ES-I3 (cell line): ENCODE measurements around the gene CEP72.
A peak's percentile ranks its signal among the peaks of the same experiment; 100 is the strongest.

ENCODE experiments used
- H3K36me3 ChIP-seq: 2 replicates; pipeline ENCODE4 v1.6.1; 2013; ENCODE audit warnings: mild to moderate bottlenecking, low read length, control low read depth, moderate library complexity; ENCODE audit not compliant: insufficient read depth
- H3K4me1 ChIP-seq: 2 replicates; pipeline ENCODE4 v1.6.1; 2013; ENCODE audit warnings: mild to moderate bottlenecking, control low read depth, low read length; ENCODE audit not compliant: insufficient read depth
- H3K9ac ChIP-seq: 2 replicates; pipeline ENCODE4 v1.6.1; 2013; ENCODE audit warnings: low read depth, mild to moderate bottlenecking, low read length, moderate library complexity
- H3K9me3 ChIP-seq: 2 replicates; pipeline ENCODE4 v1.6.1; 2013; ENCODE audit warnings: mild to moderate bottlenecking, low read length, moderate library complexity; ENCODE audit not compliant: control insufficient read depth, insufficient read depth

The CEP72 gene

DNA sequence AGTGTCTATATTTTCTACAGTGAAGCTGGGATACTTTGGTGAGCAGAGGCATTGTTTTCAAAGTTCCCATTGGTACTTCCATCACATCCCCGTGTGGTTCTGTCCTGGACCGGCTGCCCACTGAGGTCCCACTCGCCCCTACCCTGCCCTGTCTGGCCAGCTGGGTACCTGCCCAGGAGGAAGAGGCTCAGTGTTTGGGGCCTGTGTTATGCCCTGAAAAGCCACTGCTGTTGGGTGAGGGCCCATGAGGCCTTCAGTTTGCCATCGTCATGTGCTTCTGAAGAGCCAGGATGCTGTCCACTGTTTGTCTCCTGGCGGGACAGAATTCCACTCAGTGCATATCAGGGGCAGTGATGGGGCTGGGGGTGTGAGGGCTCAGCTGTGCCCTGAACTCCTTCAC lies 2.6 kb upstream of the CEP72 start:
- Histone ChIP-seq H3K9me3 (no peaks in the 10 kb centered on the region), H3K4me1 (no peaks in the 10 kb centered on the region), H3K36me3 (no peaks in the 10 kb centered on the region), H3K9ac (no peak overlapping the region)

DNA sequence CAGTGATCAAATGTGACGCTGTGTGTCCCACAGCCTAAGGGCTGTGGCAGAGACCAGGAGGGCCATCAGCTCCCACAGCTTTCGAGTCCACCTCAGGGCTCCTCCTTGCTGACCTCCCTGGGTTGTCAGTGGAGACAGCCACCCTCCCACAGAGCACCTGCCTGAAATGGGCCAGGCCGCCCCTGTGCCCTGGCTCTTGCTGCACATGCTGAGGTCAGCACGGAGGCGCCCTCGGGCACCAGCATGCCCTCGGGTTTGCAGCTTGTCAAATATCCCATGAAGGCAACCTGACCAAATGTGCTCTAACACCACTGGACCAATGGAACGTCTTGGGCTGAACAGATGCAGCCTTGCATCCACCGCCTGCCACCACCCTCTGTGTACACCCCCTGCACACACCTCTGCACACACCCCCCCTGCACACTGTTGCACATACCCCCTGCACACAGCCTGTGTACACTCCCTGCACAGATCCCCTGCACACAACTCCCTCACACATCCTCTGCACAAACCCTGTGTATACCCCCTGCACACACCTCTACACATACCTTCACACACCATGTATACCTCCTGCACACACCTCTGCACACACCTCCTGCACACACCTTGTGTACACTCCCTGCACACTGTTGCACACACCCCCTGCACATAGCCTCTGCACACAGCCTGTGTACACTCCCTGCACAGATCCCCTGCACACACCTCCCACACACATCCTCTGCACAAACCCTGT lies 2.0 kb upstream of the CEP72 start:
- H3K4me1 ChIP-seq = no peaks in the 10 kb centered on the region
- no peak overlapping the region for H3K9ac ChIP-seq
- H3K36me3 ChIP-seq = no peaks in the 10 kb centered on the region
- no peaks in the 10 kb centered on the region for H3K9me3 ChIP-seq

DNA sequence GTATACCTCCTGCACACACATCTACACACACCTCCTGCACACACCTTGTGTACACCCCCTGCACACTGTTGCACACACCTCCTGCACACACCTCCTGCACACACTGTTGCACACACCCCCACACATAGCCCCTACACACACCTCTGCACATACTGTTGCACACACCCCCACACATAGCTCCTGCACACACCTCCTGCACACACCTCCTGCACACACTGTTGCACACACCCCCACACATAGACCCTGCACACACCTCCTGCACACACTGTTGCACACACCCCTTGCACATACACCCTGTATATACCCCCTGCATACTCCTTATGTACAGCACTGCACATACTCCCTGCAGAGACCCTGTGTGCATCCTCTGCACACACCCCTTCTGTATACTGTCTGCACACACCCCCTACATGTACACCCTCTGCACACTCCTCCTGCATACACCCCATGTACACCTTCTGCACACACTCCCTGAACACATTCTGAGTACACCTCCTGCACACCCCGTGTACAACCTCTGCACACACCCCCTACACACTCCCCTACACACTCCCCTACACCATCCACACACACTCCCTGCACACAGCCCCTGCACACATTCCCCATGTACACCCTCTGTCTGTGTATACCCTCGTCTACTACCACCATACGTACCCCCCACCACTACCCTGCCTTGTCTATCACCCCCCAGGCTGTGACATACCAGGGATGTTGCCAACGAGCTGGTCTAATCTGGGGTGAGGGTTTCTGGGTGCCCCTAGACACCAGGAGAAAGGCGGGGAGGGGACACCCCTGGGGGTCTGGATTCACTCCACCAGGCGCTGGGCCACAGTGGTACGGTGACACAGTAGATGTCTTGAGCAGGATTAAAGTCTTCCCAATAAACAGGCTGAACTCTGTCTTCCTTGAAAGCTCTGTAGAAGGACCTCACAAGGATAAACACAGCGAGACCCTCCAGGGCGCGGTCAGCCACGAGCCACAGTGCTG lies 1.1 kb upstream of the CEP72 start:
- H3K9me3 ChIP-seq = no peaks in the 10 kb centered on the region
- H3K36me3 ChIP-seq = no peaks in the 10 kb centered on the region
- no peaks in the 10 kb centered on the region for H3K4me1 ChIP-seq
- peak overlapping the region; percentile 79; the same call in 1 of the 2 replicates for H3K9ac ChIP-seq

DNA sequence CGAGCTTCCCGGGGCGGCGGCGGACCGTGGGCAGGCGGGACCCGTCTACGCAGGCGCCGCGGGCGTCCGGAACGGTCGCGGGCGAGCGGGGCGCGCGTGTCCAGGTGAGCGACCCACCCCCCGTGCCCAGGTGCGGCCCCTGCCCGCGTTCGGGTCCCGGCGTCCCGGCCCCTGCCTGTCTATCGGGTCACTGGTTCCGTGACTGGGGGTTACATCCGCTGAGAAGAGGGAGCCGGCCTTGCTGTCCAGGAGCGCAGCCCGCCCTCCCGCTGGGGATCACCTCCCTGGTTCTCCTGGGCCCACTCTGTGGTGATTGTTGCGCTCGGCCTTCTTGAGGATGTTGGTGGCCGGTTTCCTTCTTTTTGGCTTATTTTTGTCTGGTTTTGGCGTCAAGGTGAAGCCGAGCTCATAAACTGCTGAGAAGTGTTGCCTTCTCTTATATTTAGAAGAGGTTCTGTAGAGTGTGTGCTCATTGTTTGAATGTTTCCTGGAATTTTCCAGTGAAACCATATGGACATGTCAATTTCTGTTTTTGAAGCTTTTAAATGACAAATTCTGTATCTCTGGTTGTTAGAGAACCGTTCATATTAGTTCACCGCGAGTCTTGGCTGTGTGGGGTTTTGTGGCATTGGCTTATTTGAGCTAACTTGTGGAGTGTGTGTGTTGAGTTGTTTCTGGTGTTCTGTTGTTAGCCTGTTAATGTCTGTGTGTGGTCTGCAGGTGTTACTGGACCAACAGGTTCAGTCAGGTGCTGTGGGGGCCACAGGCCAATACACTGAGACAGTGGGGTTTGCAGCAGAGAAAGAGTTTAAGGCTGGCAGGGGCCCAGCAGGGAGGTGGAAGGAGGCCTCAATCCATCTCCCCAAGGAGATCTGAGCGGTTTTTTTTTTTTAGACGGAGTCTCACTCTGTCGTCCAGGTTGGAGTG lies 621 bp downstream of the CEP72 start:
- no peaks in the 10 kb centered on the region for H3K4me1 ChIP-seq
- no peaks in the 10 kb centered on the region for H3K36me3 ChIP-seq
- peak overlapping the region; percentile 64 for H3K9ac ChIP-seq
- H3K9me3 ChIP-seq = no peaks in the 10 kb centered on the region

DNA sequence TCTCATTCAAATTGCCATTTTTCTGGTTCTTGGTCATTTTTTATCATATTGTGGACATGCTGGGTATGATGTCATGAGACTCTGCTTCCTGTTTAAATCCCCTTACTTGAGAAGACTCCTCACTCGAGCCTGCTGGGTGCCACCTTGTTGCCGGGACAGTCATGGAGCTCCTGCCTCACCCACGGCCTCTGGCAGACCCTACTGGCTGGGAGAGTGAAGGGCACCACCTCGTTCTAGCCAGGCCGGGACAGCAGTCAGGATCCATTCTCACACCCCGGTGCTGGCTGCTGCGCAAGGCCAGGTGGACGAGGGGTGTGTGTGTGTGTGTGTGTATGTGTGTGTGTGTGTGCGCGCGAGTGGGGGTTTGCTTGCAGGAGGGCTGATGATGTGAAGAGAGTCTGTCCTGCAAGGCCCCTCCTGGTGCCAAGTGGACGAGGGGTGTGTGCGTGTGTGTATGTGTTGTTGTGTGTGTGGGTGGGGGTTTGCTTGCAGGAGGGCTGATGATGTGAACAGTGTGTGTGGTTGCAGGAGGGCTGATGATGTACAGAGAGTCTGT lies 4.4 kb downstream of the CEP72 start:
- peaks cover 10% of the 10 kb centered on the region; the same call in 1 of the 2 replicates for H3K36me3 ChIP-seq
- H3K9me3 ChIP-seq = no peaks in the 10 kb centered on the region
- no peaks in the 10 kb centered on the region for H3K4me1 ChIP-seq
- no peak overlapping the region for H3K9ac ChIP-seq

DNA sequence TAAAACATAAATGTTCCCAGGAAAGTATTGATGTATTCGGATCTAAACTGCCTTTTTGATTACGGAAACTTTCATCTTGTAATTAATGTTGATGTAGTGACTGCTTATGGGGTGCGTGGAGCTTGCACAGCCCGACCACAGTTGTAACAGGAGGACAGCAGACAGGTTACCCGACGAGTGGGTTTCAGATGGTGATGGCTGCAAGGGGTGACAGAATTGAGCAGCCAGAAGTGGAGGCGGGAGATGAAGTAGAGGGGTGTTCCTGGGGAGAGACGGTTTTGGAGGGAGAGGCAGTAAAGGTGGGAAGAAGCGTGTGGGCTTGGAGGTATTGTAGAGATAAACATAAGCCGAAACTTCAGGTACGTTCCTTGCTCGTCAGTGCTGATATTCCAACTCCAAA lies 5.8 kb downstream of the CEP72 start:
- Histone ChIP-seq H3K36me3 (peaks cover 15% of the 10 kb centered on the region; the same call in 1 of the 2 replicates), H3K9me3 (no peaks in the 10 kb centered on the region), H3K4me1 (no peaks in the 10 kb centered on the region), H3K9ac (no peak overlapping the region)

DNA sequence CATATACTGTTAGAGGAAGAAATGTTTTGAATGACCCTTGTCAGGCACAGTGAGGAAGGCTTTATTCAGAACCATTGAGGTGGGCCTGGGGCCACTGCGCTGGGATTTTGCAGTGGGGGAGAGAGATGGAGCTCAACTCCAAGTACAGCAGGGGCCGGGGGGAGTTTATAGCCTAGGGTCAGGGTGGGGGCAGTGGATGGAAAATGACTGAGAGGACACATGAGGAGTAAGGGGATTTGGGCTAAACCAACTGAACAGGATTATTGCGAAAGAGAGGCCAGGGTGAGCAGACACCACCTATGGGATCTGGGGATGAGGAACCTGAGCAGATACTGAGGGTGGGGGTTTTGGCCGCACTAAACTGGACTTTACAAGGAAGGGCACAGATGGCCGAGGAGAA lies 6.3 kb downstream of the CEP72 start:
- Histone ChIP-seq H3K36me3 (peaks cover 15% of the 10 kb centered on the region; the same call in 1 of the 2 replicates), H3K9ac (no peak overlapping the region)

DNA sequence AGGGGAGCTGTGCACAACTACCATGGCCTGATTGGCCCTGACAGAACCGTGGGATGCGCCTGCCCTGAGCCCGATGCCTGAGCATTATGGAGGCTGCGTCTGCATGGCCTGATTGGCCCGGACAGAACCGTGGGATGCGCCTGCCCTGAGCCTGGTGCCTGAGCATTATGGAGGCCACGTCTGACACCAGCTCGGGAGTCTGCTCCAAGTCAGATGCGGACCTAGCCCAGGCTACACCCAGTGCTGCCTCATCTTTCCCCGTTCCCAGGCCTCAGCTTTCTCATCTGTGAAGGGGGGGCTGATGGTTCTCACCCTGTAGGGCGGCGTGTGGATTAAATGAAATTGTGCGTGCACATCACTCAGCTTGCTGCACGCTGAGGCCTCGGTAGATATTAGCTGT lies 7.3 kb downstream of the CEP72 start:
- Histone ChIP-seq H3K9me3 (no peaks in the 10 kb centered on the region), H3K4me1 (no peaks in the 10 kb centered on the region), H3K9ac (no peak overlapping the region), H3K36me3 (peaks cover 17% of the 10 kb centered on the region; the same call in 1 of the 2 replicates)

More for the DNA sequence above, 6.3 kb downstream of the CEP72 start:
- no peaks in the 10 kb centered on the region for H3K9me3 ChIP-seq
- no peaks in the 10 kb centered on the region for H3K4me1 ChIP-seq

DNA sequence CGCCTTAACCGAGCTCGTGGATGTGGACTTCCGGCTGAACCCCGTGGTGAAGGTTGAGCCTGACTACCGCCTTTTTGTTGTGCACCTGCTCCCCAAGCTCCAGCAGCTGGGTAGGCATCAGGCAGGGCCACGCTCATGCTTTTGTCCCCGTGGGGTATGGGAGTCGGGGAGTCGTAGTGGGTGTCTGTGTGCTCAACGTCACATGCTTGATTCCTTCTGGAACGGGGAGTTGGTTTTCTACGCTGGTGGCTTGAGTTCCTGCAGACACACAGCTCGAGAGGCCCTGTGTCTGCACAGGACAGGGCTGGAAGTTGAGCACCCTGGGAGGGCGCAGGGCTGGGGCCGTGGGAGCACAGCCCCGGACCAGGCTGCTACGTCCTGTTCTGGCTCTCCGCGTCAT lies 8.0 kb downstream of the CEP72 start:
- Histone ChIP-seq H3K4me1 (no peaks in the 10 kb centered on the region), H3K9ac (no peak overlapping the region), H3K9me3 (no peaks in the 10 kb centered on the region), H3K36me3 (peaks cover 20% of the 10 kb centered on the region; the same call in 1 of the 2 replicates)

DNA sequence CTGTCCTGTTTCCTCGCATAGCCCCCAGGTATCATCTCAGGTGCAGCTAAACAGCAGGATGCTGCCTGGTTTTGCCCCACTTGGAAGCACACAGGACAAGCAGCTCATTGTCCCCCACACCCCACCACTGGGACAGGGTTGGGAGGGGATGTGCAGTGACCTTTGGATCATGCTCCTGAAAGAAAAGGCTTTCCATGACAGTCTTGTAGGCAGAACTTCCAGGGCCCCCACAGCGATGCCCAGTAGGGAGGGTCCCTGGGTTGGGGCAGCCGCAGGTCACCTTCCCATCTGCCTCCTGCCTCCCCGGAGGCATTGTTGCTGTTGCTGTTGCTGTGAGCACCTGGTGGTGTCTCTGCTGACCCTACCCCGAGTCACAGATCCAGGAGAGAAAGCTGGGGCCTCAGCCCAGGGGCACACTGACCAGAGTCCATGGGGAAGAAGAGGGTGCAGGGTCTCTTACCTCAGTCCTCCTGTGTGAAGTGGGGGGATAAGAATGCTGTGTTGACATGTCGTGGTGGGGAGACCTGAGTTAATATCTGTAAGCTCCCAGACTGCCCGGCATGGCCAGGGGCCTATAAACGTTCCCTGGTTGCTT lies 8.5 kb downstream of the CEP72 start:
- Histone ChIP-seq H3K9ac (no peak overlapping the region), H3K4me1 (no peaks in the 10 kb centered on the region), H3K36me3 (peaks cover 20% of the 10 kb centered on the region; the same call in 1 of the 2 replicates), H3K9me3 (no peaks in the 10 kb centered on the region)

DNA sequence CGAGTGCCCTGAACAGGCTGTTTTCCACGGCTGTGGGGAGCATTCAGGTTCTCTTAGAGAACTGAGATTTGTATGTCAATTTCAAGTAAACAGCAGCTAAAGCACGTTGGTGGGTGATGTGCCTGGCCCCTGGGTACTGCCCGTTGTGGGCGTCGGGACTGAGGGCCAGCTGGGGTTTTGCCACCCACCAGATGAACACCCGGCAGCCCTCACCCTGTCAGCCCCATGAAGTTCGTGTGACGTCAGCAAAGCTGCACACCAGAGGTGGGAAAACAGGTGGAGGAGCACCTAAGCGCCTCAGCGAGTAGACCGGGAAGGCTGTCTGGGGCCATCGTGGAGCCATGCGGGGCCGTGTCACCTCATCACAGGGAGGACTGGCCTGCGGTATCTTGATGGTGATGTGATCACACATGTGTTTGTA lies 9.2 kb downstream of the CEP72 start:
- H3K4me1 ChIP-seq = no peaks in the 10 kb centered on the region
- H3K36me3 ChIP-seq = peaks cover 20% of the 10 kb centered on the region; the same call in 1 of the 2 replicates
- H3K9ac ChIP-seq = no peak overlapping the region
- H3K9me3 ChIP-seq = no peaks in the 10 kb centered on the region

DNA sequence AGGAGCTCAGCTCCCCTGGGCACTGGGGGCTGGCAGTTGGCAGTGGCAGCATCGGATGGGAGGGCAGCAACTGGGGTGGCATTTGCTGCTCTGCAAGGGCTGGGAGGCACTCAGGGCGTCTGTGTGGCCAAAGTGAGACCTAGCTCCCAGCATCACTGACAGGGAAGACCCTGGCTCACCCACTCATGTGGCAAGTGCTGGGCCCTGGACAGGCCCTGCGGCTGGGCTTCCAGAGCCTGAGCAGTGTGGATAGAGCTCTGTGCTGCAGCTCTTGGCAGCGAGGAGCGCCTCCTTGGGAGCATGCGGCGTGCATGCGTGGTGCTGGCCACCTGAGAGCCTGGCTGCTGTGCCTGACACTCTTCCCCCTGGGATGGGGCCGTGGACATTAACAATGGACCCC lies 10.2 kb downstream of the CEP72 start:
- H3K9me3 ChIP-seq = no peaks in the 10 kb centered on the region
- no peak overlapping the region for H3K9ac ChIP-seq
- H3K36me3 ChIP-seq = peaks cover 20% of the 10 kb centered on the region; the same call in 1 of the 2 replicates
- no peaks in the 10 kb centered on the region for H3K4me1 ChIP-seq

DNA sequence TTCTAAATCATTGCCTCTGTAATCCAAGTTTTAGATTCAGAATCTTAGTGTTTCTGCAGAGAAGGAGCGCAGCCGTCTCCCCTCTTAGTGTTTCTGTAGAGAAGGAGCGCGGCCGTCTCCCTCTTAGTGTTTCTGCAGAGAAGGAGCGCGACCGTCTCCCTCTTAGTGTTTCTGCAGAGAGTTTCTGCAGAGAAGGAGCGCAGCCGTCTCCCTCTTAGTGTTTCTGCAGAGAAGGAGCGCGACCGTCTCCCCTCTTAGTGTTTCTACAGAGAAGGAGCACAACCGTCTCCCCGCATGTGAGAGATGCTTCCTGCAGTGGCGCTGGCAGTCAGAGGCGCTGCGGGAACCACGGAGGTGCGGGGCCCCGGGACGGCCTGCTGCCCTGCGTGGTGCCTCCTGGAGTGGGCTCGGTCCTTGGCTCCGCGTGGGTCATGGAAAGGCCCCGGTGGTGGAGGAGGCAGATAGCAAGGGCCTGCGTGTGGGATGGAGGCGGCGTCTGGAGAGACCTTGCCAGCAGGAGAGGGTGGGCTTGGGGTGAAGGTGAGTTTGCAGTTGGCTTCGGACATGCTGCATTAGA lies 10.9 kb downstream of the CEP72 start:
- no peak overlapping the region for H3K9ac ChIP-seq
- H3K9me3 ChIP-seq = no peaks in the 10 kb centered on the region
- peaks cover 20% of the 10 kb centered on the region; the same call in 1 of the 2 replicates for H3K36me3 ChIP-seq
- no peaks in the 10 kb centered on the region for H3K4me1 ChIP-seq
